NCI-H82 (cell line): ENCODE results near the gene ANO4.
"Not testable (repeated sequence)": the region's sequence is repeated elsewhere in the genome, so short reads cannot be mapped to it uniquely, and the experiment has no call there.

Experiments used
- DNase-seq: peaks from one replicate; lab custom pipeline; 2025; lab: John Stamatoyannopoulos, UW

The ANO4 gene

DNA sequence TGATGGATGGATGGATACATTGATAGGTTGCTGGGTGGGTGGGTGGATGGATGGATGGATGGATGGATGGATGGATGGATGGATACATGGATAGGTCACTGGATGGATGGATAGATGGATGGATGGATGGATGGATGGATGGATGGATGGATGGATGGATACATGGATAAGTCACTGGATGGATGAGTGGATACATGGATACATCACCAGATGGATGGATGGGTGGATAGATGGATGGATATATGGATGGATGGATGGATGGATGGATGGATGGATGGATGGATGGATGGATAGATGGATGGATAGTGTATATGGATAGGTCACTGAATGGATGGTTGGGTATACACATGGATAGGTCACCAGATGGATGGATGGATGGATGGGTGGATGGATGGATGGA lies 194.9 kb downstream of the ANO4 start:
- DNase-seq = not testable (repeated sequence)

DNA sequence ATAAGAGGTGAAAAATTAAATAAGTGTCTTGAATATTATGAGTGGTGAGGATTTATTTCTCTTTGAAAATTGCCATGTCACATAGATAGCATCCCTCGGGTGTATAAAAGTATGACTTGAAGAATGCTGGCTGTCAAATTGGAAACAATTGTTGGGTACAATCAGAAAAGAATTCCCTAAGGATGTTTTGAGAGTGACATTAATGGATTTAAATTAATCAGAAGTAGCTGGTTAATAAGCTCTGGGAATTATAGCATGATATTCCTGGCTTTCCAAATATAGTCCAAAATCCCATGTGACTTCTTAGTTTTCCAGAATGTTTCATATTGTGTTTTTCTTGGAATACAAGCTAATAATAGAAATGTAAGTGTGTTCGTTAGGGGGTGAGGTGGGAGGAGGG lies 196.5 kb downstream of the ANO4 start:
- no peak for DNase-seq

DNA sequence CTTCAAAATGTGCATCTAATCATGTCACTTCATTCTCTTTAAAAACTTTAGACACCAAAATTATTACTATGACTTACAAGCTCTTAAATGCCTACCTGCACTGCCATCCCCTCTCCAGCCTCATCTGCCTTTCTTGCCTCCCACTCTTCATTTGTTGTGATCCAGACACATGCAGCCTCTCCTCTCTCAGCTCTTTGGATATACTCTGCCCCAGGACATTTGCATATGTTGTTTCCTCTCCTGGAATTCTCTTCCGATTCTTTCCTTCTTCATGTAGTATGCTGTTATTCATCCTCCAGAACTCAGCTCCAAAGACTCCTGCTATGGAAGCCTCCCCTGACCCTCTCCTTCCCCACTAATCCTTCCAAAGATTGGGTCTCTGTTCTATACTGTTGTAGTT lies 197.6 kb downstream of the ANO4 start:
- no peak for DNase-seq

DNA sequence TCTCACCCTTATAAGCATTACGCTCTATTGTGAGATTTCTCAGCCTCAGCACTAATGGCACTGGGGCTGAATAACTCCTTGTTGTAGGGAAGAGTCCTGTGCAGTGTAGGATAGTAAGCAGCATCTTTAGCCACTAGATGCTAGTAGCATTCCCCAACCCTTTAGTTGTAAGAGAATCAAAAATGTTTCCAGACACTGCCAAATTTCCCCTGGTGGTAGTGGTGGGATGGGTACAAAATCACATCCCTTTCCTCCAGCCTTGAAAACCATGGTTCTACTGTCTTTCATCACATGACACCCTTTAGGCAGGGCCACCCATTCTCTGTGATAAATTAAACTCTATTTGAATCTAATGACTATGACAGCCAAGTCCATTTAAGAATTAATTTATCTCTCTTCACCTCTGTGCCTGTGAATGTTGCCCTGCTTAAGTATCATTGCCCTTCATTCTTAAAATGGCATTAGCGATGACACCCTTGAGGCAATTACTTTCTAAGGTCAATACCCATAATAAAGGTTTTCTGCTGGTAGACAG lies 199.4 kb downstream of the ANO4 start:
- DNase-seq = peak; percentile 3

DNA sequence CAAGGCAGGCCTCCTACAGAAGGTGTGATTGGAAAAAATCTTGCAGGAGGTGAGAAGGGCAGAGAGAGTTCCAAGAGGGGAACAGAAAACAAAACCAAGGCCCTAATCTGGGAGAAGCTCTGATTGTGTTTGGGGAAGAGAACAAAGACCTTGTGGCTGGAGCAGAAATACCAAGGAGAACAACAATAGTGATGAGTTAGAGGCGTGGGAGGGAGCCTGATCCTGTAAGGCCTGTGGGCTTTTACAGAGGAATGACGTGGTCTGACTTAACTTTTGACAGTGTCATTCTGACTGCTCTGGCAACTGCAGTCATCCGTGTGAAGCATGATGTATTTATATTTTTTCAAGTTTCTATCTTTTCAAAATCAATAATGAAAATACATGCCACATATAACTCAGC lies 200.6 kb downstream of the ANO4 start:
- no peak for DNase-seq

DNA sequence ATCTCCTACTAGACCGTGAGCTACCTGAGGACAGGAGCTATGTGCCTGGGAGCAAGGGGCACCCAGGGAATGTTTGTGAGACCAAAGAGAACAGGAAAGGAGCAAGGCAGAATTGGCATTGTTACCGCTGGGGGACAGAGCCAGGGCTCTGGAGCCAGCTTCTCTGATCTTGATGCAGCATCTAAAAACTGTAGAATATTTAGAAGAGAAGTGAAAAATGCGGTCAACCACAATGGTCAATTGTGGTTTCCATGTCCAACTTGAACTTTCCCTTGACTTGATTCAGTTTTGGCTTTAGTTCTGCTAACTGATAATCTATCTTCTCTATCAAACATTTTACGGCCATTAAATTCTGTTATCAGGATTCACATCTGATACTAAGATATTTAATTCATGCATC lies 201.2 kb downstream of the ANO4 start:
- DNase-seq = no peak

DNA sequence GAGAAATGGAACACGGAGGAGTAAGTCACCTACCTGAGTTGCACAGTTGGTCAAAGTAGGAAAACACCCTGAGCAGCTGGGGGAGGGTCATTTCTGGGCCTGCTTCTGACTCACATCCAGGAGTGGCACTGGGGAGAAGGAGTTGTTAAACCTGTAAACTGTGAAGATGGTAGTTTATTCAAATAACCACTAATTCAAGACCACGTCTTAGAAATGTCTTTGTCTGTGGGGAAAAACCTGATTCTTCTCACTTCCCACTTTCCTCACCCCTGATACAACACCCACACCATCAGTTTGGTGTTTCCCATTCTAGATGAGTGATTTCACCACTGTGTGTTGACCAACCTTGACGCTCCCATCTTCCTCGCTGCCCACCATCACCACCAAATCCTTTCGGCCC lies 207.1 kb downstream of the ANO4 start:
- no peak for DNase-seq

DNA sequence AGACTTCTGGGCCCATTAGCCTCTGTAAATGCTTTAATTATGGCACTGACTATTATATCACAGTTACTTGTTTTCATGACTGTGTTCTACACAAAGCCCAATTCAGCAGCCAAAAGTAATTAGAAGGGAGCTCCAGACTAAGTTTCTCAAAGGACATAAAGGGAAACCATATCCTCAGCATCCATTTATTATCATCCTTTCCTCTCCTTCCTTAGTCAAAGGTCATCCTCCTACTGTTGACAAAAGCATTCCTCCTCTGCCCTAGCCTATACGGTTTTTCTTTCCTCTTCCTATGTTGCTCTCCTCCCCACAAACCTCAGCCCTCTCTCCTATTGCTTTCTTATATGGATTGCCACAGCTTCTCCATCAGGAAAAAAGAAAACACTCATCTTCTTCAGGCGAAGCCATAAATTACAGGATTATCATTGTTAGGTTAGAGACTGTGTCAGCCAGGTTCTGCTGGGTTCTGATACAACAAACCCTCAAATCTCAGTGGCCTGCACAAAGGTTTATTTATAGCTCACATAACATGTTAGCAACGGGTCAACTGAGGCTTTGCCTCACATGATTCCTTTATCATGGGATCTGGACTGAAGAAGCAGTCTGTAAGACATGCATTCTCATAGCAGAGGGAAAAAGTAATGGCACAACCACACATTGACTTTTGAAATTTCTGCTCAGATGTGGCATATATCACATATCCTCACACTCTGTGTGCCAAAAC lies 208.3 kb downstream of the ANO4 start:
- DNase-seq = peak; percentile 13

DNA sequence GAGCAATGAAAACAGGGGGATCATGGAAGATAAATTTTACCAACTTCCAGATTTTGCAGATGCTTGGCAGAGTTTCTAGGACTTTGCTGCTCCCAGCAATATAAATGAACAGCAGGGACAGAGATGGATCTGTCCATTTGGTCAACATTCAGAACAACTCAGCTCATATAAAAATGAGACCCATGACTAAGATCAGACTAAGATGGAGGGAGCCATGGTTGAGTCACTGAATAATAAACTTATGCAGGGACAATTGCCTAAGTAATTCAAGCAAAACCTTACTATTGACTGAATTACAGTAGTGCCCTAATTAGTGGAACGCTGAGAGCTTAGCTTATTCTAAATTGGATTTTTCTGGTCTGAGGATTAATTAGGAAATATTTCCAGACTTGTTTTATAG lies 210.3 kb downstream of the ANO4 start:
- DNase-seq = peak; percentile 37

DNA sequence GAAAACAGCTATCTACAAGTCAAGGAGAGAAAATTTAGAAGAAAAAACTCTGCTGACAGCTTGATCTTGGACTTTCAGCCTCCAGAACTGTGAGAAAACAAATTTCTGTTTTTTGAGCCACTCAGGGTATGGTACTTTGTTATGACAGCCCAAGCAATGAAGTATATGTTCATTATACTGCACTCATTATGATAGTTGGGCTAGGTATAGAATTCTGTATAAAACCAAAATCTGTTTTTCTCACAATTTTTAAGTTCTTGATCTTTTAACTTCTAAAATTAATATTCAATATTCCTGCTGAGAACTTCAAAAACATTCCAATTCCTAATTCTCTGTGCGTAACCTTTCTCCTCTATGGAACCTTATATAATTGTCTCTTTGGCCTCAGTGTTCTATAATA lies 214.7 kb downstream of the ANO4 start:
- DNase-seq = no peak

DNA sequence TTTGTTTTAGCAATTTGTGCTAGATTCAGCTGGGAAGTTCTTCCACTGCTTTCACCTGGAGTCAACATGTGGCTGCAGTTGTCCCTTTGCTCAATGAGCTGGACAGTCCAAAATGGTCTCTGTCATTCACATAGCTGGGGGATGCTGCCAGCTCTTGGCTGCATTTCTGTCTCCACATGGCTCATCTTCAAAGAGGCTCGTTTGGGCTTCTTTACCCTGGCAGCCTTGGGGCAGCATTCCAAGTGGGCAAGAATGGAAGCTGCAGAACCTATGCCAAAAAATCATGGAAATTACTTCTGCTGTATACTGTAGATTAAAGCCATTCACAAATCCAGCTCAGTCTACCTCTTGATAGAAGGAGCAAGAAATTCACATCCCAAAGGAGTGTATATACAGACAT lies 216.3 kb downstream of the ANO4 start:
- DNase-seq = no peak

DNA sequence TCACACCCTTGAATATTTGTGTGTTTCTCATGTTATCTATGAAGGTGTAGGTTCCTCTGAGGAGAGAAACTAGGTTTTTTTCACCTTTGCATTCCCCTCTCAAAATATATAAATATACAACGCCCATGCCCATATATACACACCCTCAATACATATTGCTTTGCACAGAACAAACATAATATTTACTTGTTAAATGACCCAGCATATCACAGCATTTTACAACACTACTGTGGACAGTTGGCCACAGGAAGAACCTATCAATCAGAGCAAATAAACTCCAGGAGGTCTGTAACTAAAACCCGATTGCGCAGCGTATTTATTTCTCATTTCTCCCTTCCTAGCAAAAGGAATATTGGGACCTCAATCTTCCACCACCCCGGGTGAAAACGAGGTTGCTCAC lies 219.4 kb downstream of the ANO4 start:
- no peak for DNase-seq

DNA sequence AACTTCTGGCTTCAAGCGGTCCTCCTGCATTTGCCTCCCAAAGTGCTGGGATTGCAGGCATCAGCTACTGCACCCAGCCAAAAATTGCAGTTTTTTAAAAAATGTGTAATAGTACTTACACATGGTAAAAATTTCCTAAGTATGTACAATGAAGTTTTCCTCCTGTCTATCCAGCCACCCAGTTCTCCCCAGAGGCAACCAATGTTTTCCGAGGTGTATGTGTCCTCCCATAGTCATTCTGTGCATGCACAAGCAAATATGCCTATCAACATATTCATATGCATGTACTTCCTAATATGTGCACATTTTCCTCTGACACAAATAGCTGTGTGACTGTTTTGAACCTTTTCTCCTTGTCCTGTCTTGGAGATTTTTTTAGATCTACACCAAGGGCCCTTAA lies 220.5 kb downstream of the ANO4 start:
- DNase-seq = no peak

DNA sequence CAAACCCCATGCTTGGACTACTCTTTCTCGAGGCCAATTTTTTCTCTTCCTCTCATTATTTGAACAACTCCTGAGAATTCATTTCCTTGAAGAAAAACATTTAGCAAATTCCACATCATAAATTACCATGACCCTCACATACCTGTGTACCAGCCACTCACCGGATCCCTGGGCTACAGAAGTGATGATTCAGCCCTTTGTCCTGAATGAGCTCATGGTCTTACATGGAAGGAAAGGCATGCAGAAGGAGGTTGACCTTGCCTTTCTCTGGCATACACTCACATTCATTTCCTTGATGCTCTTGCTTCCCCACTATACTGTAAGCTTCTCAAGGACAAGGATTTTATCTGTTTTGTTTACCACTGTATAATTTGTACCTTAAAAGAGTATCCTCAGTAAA lies 224.0 kb downstream of the ANO4 start:
- no peak for DNase-seq

DNA sequence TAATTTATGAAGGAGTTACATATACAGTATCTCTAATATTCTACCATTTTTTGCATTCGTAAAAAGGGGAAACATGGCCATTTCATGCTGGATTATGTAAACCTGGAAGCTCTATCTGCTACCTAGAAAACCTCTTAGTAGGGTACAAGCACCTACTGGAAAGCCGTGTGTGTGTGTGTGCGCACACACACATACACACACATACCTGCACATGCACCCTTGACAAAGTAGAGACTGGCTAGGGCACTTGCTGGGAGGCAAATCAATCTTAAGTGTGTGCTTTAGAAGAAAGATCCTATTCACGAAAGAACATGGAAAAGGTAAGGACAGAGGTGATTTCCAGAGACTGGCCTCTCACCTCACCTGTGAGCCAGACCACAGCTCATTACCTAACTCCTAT lies 224.6 kb downstream of the ANO4 start:
- DNase-seq = no peak

DNA sequence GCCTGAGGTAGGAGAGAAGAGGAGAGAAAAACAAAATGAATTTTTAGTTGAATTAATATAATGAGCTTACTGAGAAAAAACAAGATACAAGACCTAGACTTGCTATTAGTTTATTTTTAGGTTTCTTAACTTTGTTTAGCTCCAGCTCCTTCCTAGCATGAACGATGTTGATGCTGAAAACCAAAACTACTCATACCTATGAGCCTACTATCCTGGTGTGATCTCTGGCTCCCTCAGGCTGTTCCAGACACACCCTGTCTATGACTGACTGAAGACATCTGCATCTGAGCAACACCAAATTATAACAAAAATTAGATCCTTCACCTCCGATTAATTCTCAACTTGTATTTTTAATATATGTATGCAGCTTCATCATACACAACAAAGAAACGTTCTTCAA lies 225.1 kb downstream of the ANO4 start:
- no peak for DNase-seq

DNA sequence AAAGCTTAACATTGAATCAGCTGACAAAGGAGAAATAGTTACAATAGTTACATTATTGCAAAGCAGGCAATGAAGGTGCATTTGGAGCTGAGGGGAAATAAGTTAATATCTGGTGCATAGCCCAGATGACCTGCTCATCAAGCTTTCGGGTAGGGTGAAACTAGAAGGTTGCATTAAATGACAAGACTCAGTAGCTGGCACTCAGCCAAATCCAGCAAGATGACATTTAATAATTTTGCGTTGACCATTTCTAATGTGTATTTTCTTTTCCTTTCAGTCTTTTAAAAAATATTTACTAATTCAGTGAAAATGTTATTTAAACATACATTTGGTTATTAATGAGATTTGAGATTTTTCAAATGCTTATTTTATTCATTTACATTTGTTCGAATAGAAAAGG lies 226.9 kb downstream of the ANO4 start:
- no peak for DNase-seq

DNA sequence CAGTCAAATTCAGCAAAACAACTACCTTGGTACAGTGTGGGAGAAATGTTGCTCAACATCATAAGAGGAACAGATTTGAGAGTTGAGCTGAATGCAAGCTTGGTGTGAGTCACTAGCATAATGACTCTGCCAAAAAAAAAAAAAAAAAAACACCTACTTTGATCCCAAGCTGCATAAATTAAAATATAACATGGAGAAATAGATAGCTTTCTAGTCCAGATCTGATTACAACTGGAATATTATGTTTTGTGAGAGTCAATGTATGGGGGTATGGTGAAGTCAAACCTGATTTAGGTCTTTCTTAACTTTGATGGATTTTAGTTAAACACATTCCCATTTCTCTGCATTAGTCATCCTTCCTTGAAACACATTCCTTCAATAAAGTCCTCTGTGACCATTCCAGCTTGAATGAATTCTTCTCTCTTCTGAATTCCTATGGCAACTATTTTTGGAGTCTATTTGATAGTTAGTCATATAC lies 227.4 kb downstream of the ANO4 start:
- no peak for DNase-seq

DNA sequence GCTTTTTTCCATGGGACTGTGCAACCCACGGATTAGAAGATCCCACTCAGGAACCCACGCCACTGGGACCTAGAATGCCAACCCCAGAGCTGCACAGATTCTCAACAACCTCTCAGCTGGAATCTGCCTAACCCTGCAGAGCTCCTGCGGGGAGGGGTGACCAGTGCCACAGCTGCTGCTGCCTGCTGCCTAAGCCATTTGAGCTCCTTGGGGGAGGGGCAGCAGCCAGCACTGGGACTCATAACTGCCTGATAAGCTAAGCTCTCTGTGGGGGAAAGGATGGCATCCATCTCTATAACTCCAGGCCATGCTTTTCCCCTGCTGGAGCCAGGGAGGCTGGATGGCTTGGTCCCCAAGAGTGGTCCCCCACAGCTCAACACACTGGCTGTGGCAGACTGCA lies 232.6 kb downstream of the ANO4 start:
- peak; percentile 86 for DNase-seq

DNA sequence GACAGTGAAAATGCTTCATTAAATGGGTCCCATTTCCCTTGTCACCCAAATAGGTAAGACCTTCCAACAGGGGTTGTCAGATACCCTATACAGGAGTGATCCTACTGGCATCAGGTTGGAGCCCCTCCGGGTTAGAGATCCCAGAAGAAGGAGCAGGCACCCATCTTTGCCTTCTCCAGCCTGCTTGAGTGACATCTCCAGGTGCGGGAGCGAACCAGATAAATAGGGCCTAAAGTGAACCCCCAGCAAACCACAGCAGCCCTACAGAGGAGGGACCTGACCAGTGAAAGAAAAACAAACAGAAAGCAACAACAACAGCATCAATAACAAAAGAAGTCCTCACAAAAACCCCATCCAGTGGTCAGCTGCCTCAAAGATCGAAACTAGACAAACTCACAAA lies 233.2 kb downstream of the ANO4 start:
- no peak for DNase-seq

DNA sequence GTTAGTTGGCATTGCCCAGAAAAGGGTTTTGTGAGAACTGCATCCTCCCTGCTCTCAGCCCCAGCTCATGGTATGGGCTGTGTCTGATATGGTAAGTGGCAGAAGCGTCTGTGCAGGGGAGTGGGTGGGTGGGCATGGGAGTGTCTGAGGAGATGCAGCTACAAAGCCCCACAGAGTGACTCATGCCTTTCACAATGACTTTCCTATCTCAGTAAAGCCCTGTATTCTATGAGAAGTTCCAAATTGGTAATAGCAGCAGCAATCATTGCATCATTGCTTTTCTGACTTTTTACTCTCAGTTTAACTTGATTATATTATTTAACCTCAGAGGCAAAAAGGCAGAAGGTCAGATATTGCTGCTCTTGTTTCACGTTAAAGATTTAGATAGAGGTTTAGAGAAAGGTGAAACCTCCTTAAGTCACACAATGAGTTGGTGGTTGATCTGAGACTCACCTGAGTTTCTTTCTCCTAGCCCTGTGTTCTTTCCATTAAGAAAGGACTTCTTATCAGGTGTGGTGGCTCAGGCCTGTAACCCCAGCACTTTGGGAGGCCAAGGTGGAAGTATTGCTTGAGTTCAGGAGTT lies 243.8 kb downstream of the ANO4 start:
- no peak for DNase-seq

DNA sequence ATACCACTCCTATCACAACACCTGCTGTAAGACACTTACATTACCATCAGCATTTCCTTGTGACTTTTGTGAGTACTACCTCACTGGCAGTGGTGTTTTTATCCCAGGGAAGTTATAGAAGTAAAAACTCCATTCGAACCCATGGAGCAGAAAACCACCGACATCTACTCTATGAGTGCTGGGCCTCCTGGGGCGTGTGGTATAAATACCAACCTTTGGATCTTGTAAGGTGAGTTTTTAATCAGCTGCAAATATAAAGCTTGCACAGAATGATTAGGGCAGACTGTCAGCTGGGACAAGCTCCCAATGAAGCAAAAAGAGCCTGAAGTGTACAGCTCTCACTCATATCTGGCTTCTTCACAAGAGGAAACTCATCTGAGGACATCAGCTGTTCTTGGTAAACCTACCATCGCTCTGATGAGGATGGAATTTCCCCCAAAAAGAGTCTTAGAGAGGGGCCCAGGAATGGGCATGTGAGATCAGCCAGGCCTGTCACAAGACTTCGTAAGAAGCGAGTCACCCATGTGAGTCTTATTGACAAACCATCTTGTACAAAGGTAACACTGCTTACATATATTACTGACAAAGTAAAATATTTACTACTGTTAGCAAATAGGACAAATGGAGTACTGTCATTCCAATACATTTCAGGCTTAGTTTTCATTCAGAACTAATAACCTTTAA lies 245.4 kb downstream of the ANO4 start:
- no peak for DNase-seq

DNA sequence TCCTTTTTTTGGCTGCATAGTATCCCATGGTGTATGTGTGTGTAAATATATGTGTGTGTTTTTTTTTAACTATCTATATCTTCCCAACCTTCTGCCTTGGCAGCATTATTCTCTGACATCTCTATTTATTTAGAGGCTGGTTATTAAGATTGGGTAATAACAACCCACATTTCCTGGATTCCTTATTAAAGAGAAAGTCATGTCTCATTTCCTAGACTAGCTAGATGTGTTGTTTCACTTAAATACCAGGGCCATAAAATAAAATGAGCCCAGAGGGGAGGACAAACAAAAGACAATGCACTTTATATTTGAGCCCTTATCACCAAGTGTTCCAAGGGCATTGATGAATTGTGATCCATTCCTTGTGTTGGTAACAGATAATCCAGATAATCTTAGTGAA lies 246.4 kb downstream of the ANO4 start:
- no peak for DNase-seq
